ENCODE data around the gene AP2B1. TPM values are rescaled to one million over a fixed set of nuclear protein-coding genes. Genes with fewer than 3 reads are reported as not detected.
A peak's percentile ranks its signal among the peaks of the same experiment; 100 is the strongest.

Gene AP2B1
- total and polyA plus RNA-seq, 9 of the 15 experiments (the other 6 are each of a cell fraction or from before 2014, with no cell fraction given) = 60.1 to 287 (median 105) TPM

DNA sequence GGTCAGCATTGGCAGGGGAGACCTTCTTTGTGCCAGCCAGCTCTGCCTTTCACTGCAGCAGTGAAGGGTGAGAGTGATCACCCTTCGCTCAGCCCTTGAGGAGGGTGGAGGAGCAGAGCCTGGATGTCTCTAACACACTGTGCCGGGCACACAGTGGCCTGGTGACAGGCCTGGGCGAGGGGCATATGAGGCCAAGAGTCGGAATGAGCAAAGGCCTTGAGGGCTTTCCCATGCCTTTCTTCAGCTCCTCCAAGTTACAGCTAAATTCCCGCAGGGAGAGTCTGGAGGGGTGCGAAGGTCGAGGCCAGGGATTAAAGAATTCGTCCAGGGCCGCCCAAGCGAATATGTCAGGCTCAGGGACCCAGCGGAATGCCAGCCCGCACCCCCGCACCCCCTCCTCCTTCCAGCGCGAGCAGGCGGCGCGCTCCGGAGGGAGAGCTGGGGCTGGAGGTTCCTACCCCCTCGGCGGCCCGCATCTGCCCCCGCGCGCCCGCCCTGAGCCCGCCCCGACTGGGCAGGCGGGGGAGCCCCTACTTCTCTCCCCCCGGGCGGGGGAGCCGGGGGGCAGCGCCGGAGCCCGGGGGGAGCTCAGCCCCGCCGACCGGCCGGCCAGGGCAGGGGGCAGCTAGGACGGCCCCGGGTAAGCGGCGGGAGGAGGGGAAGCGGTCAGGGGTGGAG is 144.3 kb downstream of the AP2B1 start, which contains the start of gene RASL10B (continued):
- TF ChIP-seq, protein P1, sequence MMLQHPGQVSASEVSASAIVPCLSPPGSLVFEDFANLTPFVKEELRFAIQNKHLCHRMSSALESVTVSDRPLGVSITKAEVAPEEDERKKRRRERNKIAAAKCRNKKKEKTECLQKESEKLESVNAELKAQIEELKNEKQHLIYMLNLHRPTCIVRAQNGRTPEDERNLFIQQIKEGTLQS (IDR thresholded peaks at IDR 0.05) = no peak
- TF ChIP-seq, protein P1 (CRISPR knock-in tag; conservative IDR thresholded peaks at IDR 0.05) = no peak
- no peak for TF ChIP-seq BRF1 (IDR thresholded peaks at IDR 0.05; ENCODE audit: borderline replicate concordance, extremely low read depth, insufficient read length)
- TF ChIP-seq, protein P2, sequence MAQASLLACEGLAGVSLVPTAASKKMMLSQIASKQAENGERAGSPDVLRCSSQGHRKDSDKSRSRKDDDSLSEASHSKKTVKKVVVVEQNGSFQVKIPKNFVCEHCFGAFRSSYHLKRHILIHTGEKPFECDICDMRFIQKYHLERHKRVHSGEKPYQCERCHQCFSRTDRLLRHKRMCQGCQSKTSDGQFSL (CRISPR knock-in tag; IDR thresholded peaks at IDR 0.05) = peak; percentile 48; the same call in 1 of the 2 replicates
- TF ChIP-seq, protein P2 (tag; IDR thresholded peaks at IDR 0.05) = peak in 1 of 2 experiments; percentile 45; a peak in 1 of 4 replicates
- TF ChIP-seq RB1 (IDR thresholded peaks at IDR 0.05; ENCODE audit: low read depth) = 0 out of 2 replicates have a peak, but pooled peaks have one; percentile 65
- peak; percentile 77 for TF ChIP-seq NEUROD1 (IDR thresholded peaks at IDR 0.05; ENCODE audit: borderline replicate concordance, low read depth, low read length, partially characterized antibody)

Data from K562 (cell line).